ENCODE results near the gene BHLHE23.

- TF ChIP-seq CTCF (IDR thresholded peaks at IDR 0.05) (no peak), MAX (IDR thresholded peaks at IDR 0.05; ENCODE audit: low read depth) (no peak), RFX5 (IDR thresholded peaks at IDR 0.05; ENCODE audit: low read length) (no peak), NRF1 (IDR thresholded peaks at IDR 0.05; ENCODE audit: low read depth, low read length) (no peak), POLR2AphosphoS5 (IDR thresholded peaks at IDR 0.05; ENCODE audit: low read depth, low read length) (no peak), JUND (IDR thresholded peaks at IDR 0.05) (no peak), MXI1 (IDR thresholded peaks at IDR 0.05; ENCODE audit: low read depth, low read length) (no peak), EP300 (IDR thresholded peaks at IDR 0.05; ENCODE audit: borderline replicate concordance in 1 of 2, low read depth in 1 of 2, low read length in 1 of 2) (no peak), TCF12 (IDR thresholded peaks at IDR 0.05) (no peak), RCOR1 (IDR thresholded peaks at IDR 0.05; ENCODE audit: low read length) (no peak)
These were observed 26.3 kb downstream of the BHLHE23 start for GRCh38 chr20:62980380-62980960.

Data from SK-N-SH (cell line).